NCI-H2227 treated with DMSO at 0.1 percent for 48 hours (cell line): ENCODE data around the gene PCBP3.
"Not testable (repeated sequence)": the region's sequence is repeated elsewhere in the genome, so short reads cannot be mapped to it uniquely, and the experiment has no call there.

Experiments used
- DNase-seq: peaks from one replicate; lab custom pipeline; 2025; lab: John Stamatoyannopoulos, UW

Gene PCBP3

GRCh38 chr21:45894450-45894825 lies 250.9 kb downstream of the PCBP3 start:
- no peak for DNase-seq

GRCh38 chr21:45894906-45895777 lies 251.6 kb downstream of the PCBP3 start:
- DNase-seq = no peak

GRCh38 chr21:45895778-45896370 lies 252.3 kb downstream of the PCBP3 start:
- DNase-seq = no peak

GRCh38 chr21:45896431-45896830 lies 252.9 kb downstream of the PCBP3 start:
- DNase-seq = not testable (repeated sequence)

GRCh38 chr21:45897191-45898027 lies 253.9 kb downstream of the PCBP3 start:
- DNase-seq = no peak

GRCh38 chr21:45898028-45898350 lies 254.5 kb downstream of the PCBP3 start:
- DNase-seq = no peak

- no peak for DNase-seq
Observed at GRCh38 chr21:45898781-45899180, 255.3 kb downstream of the PCBP3 start.

- DNase-seq = no peak
Observed at GRCh38 chr21:45899317-45900033, 255.9 kb downstream of the PCBP3 start.

- no peak for DNase-seq
Observed at GRCh38 chr21:45900034-45900868, 256.7 kb downstream of the PCBP3 start.

GRCh38 chr21:45901061-45901690 lies 257.7 kb downstream of the PCBP3 start:
- no peak for DNase-seq

GRCh38 chr21:45902292-45902995 lies 258.9 kb downstream of the PCBP3 start:
- DNase-seq = no peak

- no peak for DNase-seq
Observed at GRCh38 chr21:45905196-45905595, 261.7 kb downstream of the PCBP3 start.

- DNase-seq = no peak
Observed at GRCh38 chr21:45906196-45906805, 262.8 kb downstream of the PCBP3 start.

GRCh38 chr21:45906859-45907258 lies 263.3 kb downstream of the PCBP3 start:
- no peak for DNase-seq

GRCh38 chr21:45908536-45909237 lies 265.2 kb downstream of the PCBP3 start:
- no peak for DNase-seq

GRCh38 chr21:45909238-45909988 lies 265.9 kb downstream of the PCBP3 start:
- DNase-seq = no peak

- DNase-seq = no peak
Observed at GRCh38 chr21:45910155-45910547, 266.6 kb downstream of the PCBP3 start.

GRCh38 chr21:45910548-45911221 lies 267.2 kb downstream of the PCBP3 start:
- no peak for DNase-seq
